ENCODE measurements around the gene KRTAP10-4. TPM values are rescaled to one million over a fixed set of nuclear protein-coding genes. Genes with fewer than 3 reads are reported as not detected.

The KRTAP10-4 gene
- total RNA-seq, 4 donors from 2014 or later = 2.7 to 11.8 (median 4.9) TPM; not detected in 1

GRCh38 chr21:44527156-44527982 is 46.2 kb upstream of the KRTAP10-4 start:
- no peaks in the 10 kb centered on the region for H3K36me3 ChIP-seq
- H3K9me3 ChIP-seq = no peaks in the 10 kb centered on the region
- TF ChIP-seq POLR2AphosphoS5 (IDR thresholded peaks at IDR 0.05) (no peak), EP300 (IDR thresholded peaks at IDR 0.05) (no peak), CTCF (IDR thresholded peaks at IDR 0.05) (no peak), POLR2A (IDR thresholded peaks at IDR 0.05) (no peak)
- WGBS = 90% methylated on average over 34 of the region's 37 CpGs
- H3K4me1 ChIP-seq = no peaks in the 10 kb centered on the region
- peak; percentile 39 to 57 for DNase-seq (ENCODE audit: low spot score in 2 of 2)
- peaks cover 11% of the 10 kb centered on the region for H3K27me3 ChIP-seq
- no peak overlapping the region for H3K27ac ChIP-seq
- H3K4me3 ChIP-seq = no peak overlapping the region

GRCh38 chr21:44527983-44528633 is 45.4 kb upstream of the KRTAP10-4 start:
- H3K27me3 ChIP-seq = peaks cover 11% of the 10 kb centered on the region
- no peak overlapping the region for H3K4me3 ChIP-seq
- TF ChIP-seq EP300 (IDR thresholded peaks at IDR 0.05) = no peak
- TF ChIP-seq POLR2A (IDR thresholded peaks at IDR 0.05) = no peak
- TF ChIP-seq CTCF (IDR thresholded peaks at IDR 0.05) = no peak
- no peak for TF ChIP-seq POLR2AphosphoS5 (IDR thresholded peaks at IDR 0.05)
- no peaks in the 10 kb centered on the region for H3K36me3 ChIP-seq
- no peak overlapping the region for H3K27ac ChIP-seq
- DNase-seq (ENCODE audit: low spot score in 2 of 2) = peak; percentile 35 to 71
- WGBS = 62% methylated on average over 2 of the region's 18 CpGs
- no peaks in the 10 kb centered on the region for H3K9me3 ChIP-seq
- no peaks in the 10 kb centered on the region for H3K4me1 ChIP-seq

GRCh38 chr21:44528634-44528995 is 44.9 kb upstream of the KRTAP10-4 start:
- 90% methylated on average over 7 of the region's 10 CpGs for WGBS
- no peaks in the 10 kb centered on the region for H3K36me3 ChIP-seq
- DNase-seq (ENCODE audit: low spot score in 2 of 2) = peak in 1 of 2 donors; percentile 44

GRCh38 chr21:44529011-44529421 is 44.5 kb upstream of the KRTAP10-4 start:
- WGBS = 92% methylated on average over 17 of the region's 17 CpGs
- no peaks in the 10 kb centered on the region for H3K9me3 ChIP-seq
- H3K27me3 ChIP-seq = peaks cover 16% of the 10 kb centered on the region
- TF ChIP-seq POLR2A (IDR thresholded peaks at IDR 0.05) (no peak), EP300 (IDR thresholded peaks at IDR 0.05) (no peak), POLR2AphosphoS5 (IDR thresholded peaks at IDR 0.05) (no peak), CTCF (IDR thresholded peaks at IDR 0.05) (no peak)
- no peak overlapping the region for H3K27ac ChIP-seq
- peak; percentile 38 to 73 for DNase-seq (ENCODE audit: low spot score in 2 of 2)
- no peaks in the 10 kb centered on the region for H3K4me1 ChIP-seq
- H3K4me3 ChIP-seq = no peak overlapping the region
- no peaks in the 10 kb centered on the region for H3K36me3 ChIP-seq

More at GRCh38 chr21:44528634-44528995, 44.9 kb upstream of the KRTAP10-4 start:
- H3K27ac ChIP-seq = no peak overlapping the region
- no peaks in the 10 kb centered on the region for H3K9me3 ChIP-seq
- H3K4me1 ChIP-seq = no peaks in the 10 kb centered on the region
- H3K4me3 ChIP-seq = no peak overlapping the region
- peaks cover 16% of the 10 kb centered on the region for H3K27me3 ChIP-seq
- TF ChIP-seq EP300 (IDR thresholded peaks at IDR 0.05) = no peak
- TF ChIP-seq POLR2AphosphoS5 (IDR thresholded peaks at IDR 0.05) = no peak
- no peak for TF ChIP-seq POLR2A (IDR thresholded peaks at IDR 0.05)
- TF ChIP-seq CTCF (IDR thresholded peaks at IDR 0.05) = no peak

- 78% methylated on average over 4 of the region's 23 CpGs for WGBS
- DNase-seq (ENCODE audit: low spot score in 2 of 2) = peak in 1 of 2 donors; percentile 58
These were observed 43.9 kb upstream of the KRTAP10-4 start for GRCh38 chr21:44529503-44530125.

More at GRCh38 chr21:44529503-44530125, 43.9 kb upstream of the KRTAP10-4 start:
- Histone ChIP-seq H3K27ac (no peak overlapping the region), H3K27me3 (peaks cover 16% of the 10 kb centered on the region), H3K9me3 (no peaks in the 10 kb centered on the region), H3K4me1 (no peaks in the 10 kb centered on the region), H3K4me3 (no peak overlapping the region), H3K36me3 (no peaks in the 10 kb centered on the region)
- TF ChIP-seq CTCF (IDR thresholded peaks at IDR 0.05) (no peak), POLR2A (IDR thresholded peaks at IDR 0.05) (no peak), EP300 (IDR thresholded peaks at IDR 0.05) (no peak), POLR2AphosphoS5 (IDR thresholded peaks at IDR 0.05) (no peak)
